Gastrocnemius medialis (tissue), 4 donors: ENCODE data around the gene ADAMTSL3. TPM values are rescaled to one million over a fixed set of nuclear protein-coding genes. Genes with fewer than 3 reads are reported as not detected.

Source experiments
- ATAC-seq, 2 donors: fragments of 150-250 bp; one replicate each; pipeline ENCODE4 v1.9.1; 2016
- DNase-seq, 2 donors: peaks; one replicate each; pipeline ENCODE4 v3.0.0-alpha.2; 2019
- H3K27ac ChIP-seq, 4 donors: fragments of 200-600 bp; sonication (generic); 1 replicate in 1 of 4; 2 replicates in 3 of 4; pipeline ENCODE4 v1.5.1; 2016 to 2018; ENCODE audit warnings: mild to moderate bottlenecking in 2 of 4, moderate library complexity in 1 of 4
- H3K27me3 ChIP-seq, 3 donors: fragments of 200-600 bp; sonication (generic) in 2 of 3; 1 replicate in 1 of 3; 2 replicates in 2 of 3; pipeline versions ENCODE4 v1.5.1 to v1.6.0; 2016 to 2019; ENCODE audit warnings: mild to moderate bottlenecking in 1 of 3, moderate library complexity in 1 of 3
- H3K36me3 ChIP-seq, 2 donors: fragments of 200-600 bp; sonication (generic) in 1 of 2; one replicate each; pipeline ENCODE4 v1.5.1; 2017 to 2018
- H3K4me1 ChIP-seq, 2 donors: fragments of 200-600 bp; sonication (generic) in 1 of 2; one replicate each; pipeline ENCODE4 v1.5.1; 2016 to 2017; ENCODE audit warnings: mild to moderate bottlenecking in 2 of 2
- H3K4me3 ChIP-seq, 4 donors: fragments of 200-600 bp; sonication (generic) in 3 of 4; 1 replicate in 1 of 4; 2 replicates in 3 of 4; pipeline ENCODE4 v1.5.1; 2016 to 2019; ENCODE audit warnings: mild to moderate bottlenecking in 2 of 4
- H3K9me3 ChIP-seq, 3 donors: fragments of 200-600 bp; sonication (generic) in 2 of 3; 1 replicate in 1 of 3; 2 replicates in 2 of 3; pipeline ENCODE4 v1.5.1; 2016 to 2019
- POLR2A ChIP-seq, 2 donors: fragments of 450-650 bp; IDR thresholded peaks; one replicate each; pipeline ENCODE4 v1.6.1; 2017; ENCODE audit warnings: antibody characterized with exemption in 2 of 2, mild to moderate bottlenecking in 2 of 2, moderate library complexity in 2 of 2
- in situ Hi-C, 4 donors: fragments of 200-750 bp; cut with MboI; loops; one replicate each; pipeline versions ENCODE4 v1.15.0 to v1.8.0; 2017; ENCODE audit warnings: low sequenced_read_pairs in 4 of 4
- intact Hi-C: fragments of 100-400 bp; cut with DNase I; formaldehyde crosslinking; loops from one replicate; pipeline ENCODE4 v1.15.1; 2023; ENCODE audit warnings: low total_unique reads
- total RNA-seq, 4 donors: library from RNA; depleted of rRNA; stranded (reverse); fragments of >200 nt; gene quantifications; one replicate each; pipeline versions ENCODE4 v1.1.0 to v1.2.3, GENCODE V29; 2016
- TF ChIP-seq, protein P1 (sequence below), 5 experiments: fragments of 450-650 bp in 3 of 5; fragments of 200-600 bp in 2 of 5; sonication (generic) in 2 of 5; IDR thresholded peaks in 4 of 5; conservative IDR thresholded peaks in 1 of 5; 1 replicate in 4 of 5; 2 replicates in 1 of 5; pipeline ENCODE4 v1.5.1; 2016 to 2019; ENCODE audit warnings: antibody characterized with exemption in 5 of 5, mild to moderate bottlenecking in 3 of 5, moderate library complexity in 3 of 5

Gene ADAMTSL3
- total RNA-seq, 4 donors from 2014 or later: 0.66 to 2.9 (median 0.76) TPM

DNA sequence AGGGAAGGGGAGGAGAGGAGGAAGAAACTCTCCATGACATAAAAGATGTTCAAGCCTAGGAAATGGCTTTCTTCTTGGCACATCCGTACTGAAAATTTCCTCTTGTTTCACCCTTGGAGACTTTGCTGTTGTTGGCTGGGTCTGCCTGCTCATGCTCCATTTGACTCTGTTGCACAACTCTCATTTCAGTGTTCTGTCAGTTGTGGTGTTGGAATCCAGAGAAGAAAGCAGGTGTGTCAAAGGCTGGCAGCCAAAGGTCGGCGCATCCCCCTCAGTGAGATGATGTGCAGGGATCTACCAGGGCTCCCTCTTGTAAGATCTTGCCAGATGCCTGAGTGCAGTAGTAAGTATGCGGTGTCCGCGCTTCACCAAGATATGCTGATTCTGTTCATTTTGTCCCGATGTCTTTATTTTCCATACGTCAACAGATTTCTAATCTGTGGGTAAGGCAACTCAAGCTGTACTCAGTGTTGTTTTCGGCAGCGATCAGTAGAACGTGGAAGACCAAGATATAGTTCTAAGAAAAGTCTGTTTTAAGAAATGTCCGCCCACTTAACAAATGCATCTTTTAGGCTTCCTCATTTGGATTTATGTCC lies 316.5 kb downstream of the ADAMTSL3 start:
- intact Hi-C loops: no loop called here
- Histone ChIP-seq H3K27me3 (no peaks in the 10 kb centered on the region), H3K9me3 (no peaks in the 10 kb centered on the region), H3K4me3 (no peak overlapping the region), H3K36me3 (no peaks in the 10 kb centered on the region), H3K27ac (peak overlapping the region in 1 of 4 donors; percentile 9), H3K4me1 (no peaks in the 10 kb centered on the region)
- in situ Hi-C loops: no loop called here
- TF ChIP-seq, protein P1, sequence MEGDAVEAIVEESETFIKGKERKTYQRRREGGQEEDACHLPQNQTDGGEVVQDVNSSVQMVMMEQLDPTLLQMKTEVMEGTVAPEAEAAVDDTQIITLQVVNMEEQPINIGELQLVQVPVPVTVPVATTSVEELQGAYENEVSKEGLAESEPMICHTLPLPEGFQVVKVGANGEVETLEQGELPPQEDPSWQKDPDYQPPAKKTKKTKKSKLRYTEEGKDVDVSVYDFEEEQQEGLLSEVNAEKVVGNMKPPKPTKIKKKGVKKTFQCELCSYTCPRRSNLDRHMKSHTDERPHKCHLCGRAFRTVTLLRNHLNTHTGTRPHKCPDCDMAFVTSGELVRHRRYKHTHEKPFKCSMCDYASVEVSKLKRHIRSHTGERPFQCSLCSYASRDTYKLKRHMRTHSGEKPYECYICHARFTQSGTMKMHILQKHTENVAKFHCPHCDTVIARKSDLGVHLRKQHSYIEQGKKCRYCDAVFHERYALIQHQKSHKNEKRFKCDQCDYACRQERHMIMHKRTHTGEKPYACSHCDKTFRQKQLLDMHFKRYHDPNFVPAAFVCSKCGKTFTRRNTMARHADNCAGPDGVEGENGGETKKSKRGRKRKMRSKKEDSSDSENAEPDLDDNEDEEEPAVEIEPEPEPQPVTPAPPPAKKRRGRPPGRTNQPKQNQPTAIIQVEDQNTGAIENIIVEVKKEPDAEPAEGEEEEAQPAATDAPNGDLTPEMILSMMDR (IDR thresholded peaks at IDR 0.05 in 4 of 5, conservative IDR thresholded peaks at IDR 0.05 in 1 of 5): no peak
- TF ChIP-seq POLR2A (IDR thresholded peaks at IDR 0.05): no peak
- DNase-seq (peak in 1 of 2 donors; percentile 25), ATAC-seq (no peak)

DNA sequence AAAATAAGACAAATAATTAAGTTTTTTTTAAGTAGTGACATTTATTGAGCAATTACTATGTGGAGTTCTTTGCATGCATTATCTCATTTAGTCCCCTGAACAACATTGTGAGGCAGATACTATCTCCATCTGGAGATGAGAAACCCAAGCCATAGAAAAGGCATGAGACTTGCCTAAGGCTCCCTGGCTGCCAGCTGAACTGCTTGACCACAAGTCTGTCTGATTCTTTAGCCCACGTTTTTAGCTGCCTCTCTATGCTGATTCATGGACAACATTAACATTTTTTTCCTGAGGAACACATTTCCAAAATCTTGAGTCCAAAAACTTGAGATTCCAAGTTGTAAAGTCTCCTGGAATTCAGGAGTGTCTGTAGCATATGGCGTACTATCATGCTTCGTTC lies 318.1 kb downstream of the ADAMTSL3 start:
- H3K9me3 ChIP-seq: no peaks in the 10 kb centered on the region
- no peak for ATAC-seq
- H3K27me3 ChIP-seq: no peaks in the 10 kb centered on the region
- DNase-seq: no peak
- no peak overlapping the region for H3K4me3 ChIP-seq
- no peaks in the 10 kb centered on the region for H3K4me1 ChIP-seq
- intact Hi-C loops: no loop called here
- in situ Hi-C loops: no loop called here
- no peak overlapping the region for H3K27ac ChIP-seq
- TF ChIP-seq, protein P1 (IDR thresholded peaks at IDR 0.05 in 4 of 5, conservative IDR thresholded peaks at IDR 0.05 in 1 of 5): no peak
- no peak for TF ChIP-seq POLR2A (IDR thresholded peaks at IDR 0.05)
- H3K36me3 ChIP-seq: no peaks in the 10 kb centered on the region

DNA sequence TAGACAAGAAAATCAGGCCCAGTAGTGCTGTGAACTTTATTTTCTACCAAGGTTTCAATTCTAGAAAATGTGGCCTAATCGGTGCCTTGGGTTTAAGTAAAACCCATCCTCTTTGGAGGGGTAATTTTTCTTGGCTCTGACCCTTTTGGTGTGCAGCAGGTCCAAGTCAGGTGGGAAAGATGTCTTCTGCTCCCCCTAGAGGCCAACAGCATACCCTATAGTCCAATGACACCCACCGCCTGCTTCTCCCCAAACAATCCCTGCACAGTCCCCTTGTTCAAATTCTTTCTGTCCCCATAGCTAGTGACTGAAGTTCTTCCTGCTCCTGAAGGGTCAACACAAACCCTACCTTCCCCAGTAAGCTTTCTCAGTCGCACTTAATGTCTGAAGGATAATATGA lies 319.9 kb downstream of the ADAMTSL3 start:
- H3K9me3 ChIP-seq: no peaks in the 10 kb centered on the region
- no peaks in the 10 kb centered on the region for H3K4me1 ChIP-seq
- H3K36me3 ChIP-seq: no peaks in the 10 kb centered on the region
- DNase-seq: no peak
- intact Hi-C loops (no loop called here), in situ Hi-C loops (no loop called here)
- ATAC-seq: no peak
- TF ChIP-seq POLR2A (IDR thresholded peaks at IDR 0.05): no peak
- H3K4me3 ChIP-seq: no peak overlapping the region
- H3K27ac ChIP-seq: no peak overlapping the region
- no peaks in the 10 kb centered on the region for H3K27me3 ChIP-seq

DNA sequence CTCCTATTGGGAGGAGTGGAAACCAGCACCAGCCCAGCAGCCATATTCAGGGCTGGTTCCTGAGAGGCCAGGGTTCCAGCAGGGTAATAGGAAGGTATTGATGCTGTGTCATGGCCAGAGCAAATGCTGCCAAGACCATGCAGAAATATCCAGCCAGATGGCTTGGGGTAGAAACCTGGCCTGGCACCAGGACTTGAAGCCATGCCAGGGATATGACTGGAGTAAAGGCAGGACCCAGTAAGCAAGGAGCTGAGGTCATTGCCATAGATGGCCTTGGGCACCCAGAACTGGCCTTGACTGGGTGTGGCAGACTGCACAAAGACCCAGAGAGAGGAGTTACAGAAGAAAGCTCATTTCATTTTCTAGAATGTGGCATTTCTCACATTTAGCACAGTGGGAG lies 324.1 kb downstream of the ADAMTSL3 start:
- H3K27me3 ChIP-seq: no peaks in the 10 kb centered on the region
- H3K27ac ChIP-seq: no peak overlapping the region
- no peak for ATAC-seq
- DNase-seq: no peak
- H3K36me3 ChIP-seq: no peaks in the 10 kb centered on the region
- in situ Hi-C loops: no loop called here
- no peaks in the 10 kb centered on the region for H3K9me3 ChIP-seq
- TF ChIP-seq, protein P1 (IDR thresholded peaks at IDR 0.05 in 4 of 5, conservative IDR thresholded peaks at IDR 0.05 in 1 of 5): no peak
- TF ChIP-seq POLR2A (IDR thresholded peaks at IDR 0.05): no peak
- intact Hi-C loops: no loop called here
- no peaks in the 10 kb centered on the region for H3K4me1 ChIP-seq
- no peak overlapping the region for H3K4me3 ChIP-seq

DNA sequence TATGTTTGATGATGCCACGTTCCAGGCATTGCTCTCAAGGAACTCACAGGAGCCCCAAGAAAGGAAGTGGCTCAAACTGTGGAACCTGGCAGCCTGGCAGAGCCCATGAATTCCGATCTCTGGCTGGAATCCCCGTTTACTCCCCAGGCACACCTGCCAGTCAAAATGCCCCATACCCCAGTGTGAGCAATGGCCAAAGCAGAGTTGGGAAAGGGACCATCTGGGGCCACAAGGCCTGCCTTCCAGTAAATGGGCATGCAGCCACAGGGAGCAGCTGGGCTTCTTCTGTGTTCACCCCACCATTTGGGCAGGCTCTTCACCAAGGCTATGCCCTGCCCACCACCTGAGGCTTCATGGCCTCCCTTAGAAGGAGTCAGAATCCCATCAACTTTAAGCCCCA lies 324.7 kb downstream of the ADAMTSL3 start:
- no peak overlapping the region for H3K27ac ChIP-seq
- intact Hi-C loops: no loop called here
- H3K9me3 ChIP-seq: no peaks in the 10 kb centered on the region
- no peak for ATAC-seq
- in situ Hi-C loops: no loop called here
- H3K36me3 ChIP-seq: no peaks in the 10 kb centered on the region
- H3K4me1 ChIP-seq: no peaks in the 10 kb centered on the region
- no peak for DNase-seq
- no peaks in the 10 kb centered on the region for H3K27me3 ChIP-seq
- H3K4me3 ChIP-seq: no peak overlapping the region
- TF ChIP-seq, protein P1 (IDR thresholded peaks at IDR 0.05 in 4 of 5, conservative IDR thresholded peaks at IDR 0.05 in 1 of 5): no peak
- no peak for TF ChIP-seq POLR2A (IDR thresholded peaks at IDR 0.05)
